ENCODE data around the gene GRIN1.

- TF ChIP-seq SPI1 (IDR thresholded peaks at IDR 0.05; ENCODE audit: low read depth, low read length) (0 out of 2 replicates have a peak, but pooled peaks have one; percentile 5), POLR2A (IDR thresholded peaks at IDR 0.05; ENCODE audit: low read depth, low read length) (no peak)
Measured at GRCh38 chr9:137123468-137123837, 15.5 kb upstream of the GRIN1 start.
